AG08396 (cell line): ENCODE data around the gene LENG8.
"Not testable (repeated sequence)": the region's sequence is repeated elsewhere in the genome, so short reads cannot be mapped to it uniquely, and the experiment has no call there.

ENCODE experiments used
- DNase-seq: peaks from one replicate; pipeline ENCODE4 v3.0.0; 2012; ENCODE audit warnings: low spot score, mixed read lengths

The LENG8 gene

GRCh38 chr19:54484451-54484850 is 35.5 kb downstream of the LENG8 start:
- DNase-seq, result no peak

GRCh38 chr19:54485851-54486250 is 36.9 kb downstream of the LENG8 start:
- DNase-seq, result no peak

GRCh38 chr19:54489341-54489740 is 40.3 kb downstream of the LENG8 start:
- no peak for DNase-seq

GRCh38 chr19:54489766-54490165 is 40.8 kb downstream of the LENG8 start:
- DNase-seq, result no peak

- no peak for DNase-seq
These were observed 43.6 kb downstream of the LENG8 start for GRCh38 chr19:54492568-54492967.

GRCh38 chr19:54493056-54493455 is 44.1 kb downstream of the LENG8 start:
- not testable (repeated sequence) for DNase-seq

GRCh38 chr19:54493967-54494585 is 45.1 kb downstream of the LENG8 start:
- DNase-seq, result no peak

- not testable (repeated sequence) for DNase-seq
These were observed 46.3 kb downstream of the LENG8 start for GRCh38 chr19:54495284-54495683.

- DNase-seq, result not testable (repeated sequence)
These were observed 48.9 kb downstream of the LENG8 start for GRCh38 chr19:54497747-54498450.

- DNase-seq, result not testable (repeated sequence)
These were observed 49.4 kb downstream of the LENG8 start for GRCh38 chr19:54498451-54498772.

- DNase-seq, result no peak
These were observed 53.6 kb downstream of the LENG8 start, which contains the start of gene LAIR2 for GRCh38 chr19:54502518-54503048. TSS of gene LAIR2 (plus strand) at chr19:54502831. CDS start at chr19:54502919, 88 bp downstream.

GRCh38 chr19:54505542-54505941 is 56.5 kb downstream of the LENG8 start:
- not testable (repeated sequence) for DNase-seq

GRCh38 chr19:54506079-54506478 is 57.1 kb downstream of the LENG8 start:
- DNase-seq, result no peak

- DNase-seq, result not testable (repeated sequence)
These were observed 58.2 kb downstream of the LENG8 start for GRCh38 chr19:54507038-54507717.

- DNase-seq, result no peak
These were observed 58.8 kb downstream of the LENG8 start for GRCh38 chr19:54507824-54508223.

GRCh38 chr19:54508487-54508886 is 59.5 kb downstream of the LENG8 start:
- DNase-seq, result not testable (repeated sequence)

GRCh38 chr19:54509200-54509940 is 60.4 kb downstream of the LENG8 start:
- DNase-seq, result not testable (repeated sequence)
